ENCODE measurements around the gene SLC22A12.

The SLC22A12 gene

GRCh38 chr11:64628596-64628995 is 37.6 kb downstream of the SLC22A12 start:
- H4K5ac ChIP-seq (ENCODE audit: low read length), result no peak overlapping the region
- H3K56ac ChIP-seq (ENCODE audit: low read length), result no peak overlapping the region
- no peak overlapping the region for H3K27ac ChIP-seq (ENCODE audit: low read depth, low read length)
- H3K27me3 ChIP-seq (ENCODE audit: insufficient read depth, low read length, poor library complexity), result no peaks in the 10 kb centered on the region
- H3K9ac ChIP-seq (ENCODE audit: low read length), result no peak overlapping the region
- H4K8ac ChIP-seq (ENCODE audit: low read depth, low read length), result no peak overlapping the region
- no peak overlapping the region for H2BK5ac ChIP-seq (ENCODE audit: low read length)
- no peak overlapping the region for H3K4me2 ChIP-seq (ENCODE audit: low read length)
- H2AK5ac ChIP-seq (ENCODE audit: low read length), result no peak overlapping the region
- no peaks in the 10 kb centered on the region for H3K4me1 ChIP-seq (ENCODE audit: control insufficient read depth, low read depth, low read length)
- no peak overlapping the region for H2BK15ac ChIP-seq (replicated peaks; ENCODE audit: low read depth)
- no peaks in the 10 kb centered on the region for H3K79me1 ChIP-seq (ENCODE audit: low read length)
- H3K23ac ChIP-seq (ENCODE audit: low read length), result no peak overlapping the region
- no CpG with 5 or more reads among the region's 2 CpGs for WGBS (ENCODE audit: extremely low coverage, insufficient coverage, low lambda C conversion rate)
- no peaks in the 10 kb centered on the region for H3K79me2 ChIP-seq (ENCODE audit: control insufficient read depth, insufficient read depth, low read length)
- no peak for DNase-seq
- no peak overlapping the region for H3K4me3 ChIP-seq (ENCODE audit: low read length)
- no peak overlapping the region for H3K4ac ChIP-seq (ENCODE audit: low read depth, low read length)
- no peak overlapping the region for H3K18ac ChIP-seq (ENCODE audit: low read length)
- H2BK120ac ChIP-seq (ENCODE audit: low read depth, low read length), result no peak overlapping the region
- no peaks in the 10 kb centered on the region for H3K36me3 ChIP-seq (ENCODE audit: control insufficient read depth, insufficient read depth, low read length)

DNA sequence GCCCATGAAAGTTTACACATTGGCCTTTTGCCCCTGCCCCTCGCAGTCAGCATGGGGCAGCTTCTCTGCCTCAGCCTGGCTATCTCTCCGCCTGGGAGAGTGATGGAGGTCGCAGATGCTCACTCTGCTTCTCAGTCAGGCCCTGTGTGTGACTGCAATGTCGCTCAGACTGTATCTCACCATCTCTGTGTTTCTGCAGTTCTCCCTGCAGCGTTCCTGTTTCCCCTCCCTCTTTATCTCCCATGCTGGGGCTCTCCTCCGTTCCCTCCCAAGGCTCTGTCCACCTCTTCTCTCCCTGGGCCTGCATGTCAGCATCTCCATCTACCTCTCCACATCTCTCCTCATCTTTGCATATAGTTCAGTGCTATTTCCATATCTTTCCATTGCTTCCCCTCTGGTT is 38.1 kb downstream of the SLC22A12 start:
- Histone ChIP-seq H3K79me1 (ENCODE audit: low read length) (no peaks in the 10 kb centered on the region), H3K4me1 (ENCODE audit: control insufficient read depth, low read depth, low read length) (no peaks in the 10 kb centered on the region), H4K5ac (ENCODE audit: low read length) (no peak overlapping the region), H2BK5ac (ENCODE audit: low read length) (no peak overlapping the region), H3K4me2 (ENCODE audit: low read length) (no peak overlapping the region), H3K79me2 (ENCODE audit: control insufficient read depth, insufficient read depth, low read length) (no peaks in the 10 kb centered on the region), H4K8ac (ENCODE audit: low read depth, low read length) (no peak overlapping the region), H2AK5ac (ENCODE audit: low read length) (no peak overlapping the region), H3K36me3 (ENCODE audit: control insufficient read depth, insufficient read depth, low read length) (no peaks in the 10 kb centered on the region), H2BK15ac (replicated peaks; ENCODE audit: low read depth) (no peak overlapping the region), H2BK120ac (ENCODE audit: low read depth, low read length) (no peak overlapping the region), H3K23ac (ENCODE audit: low read length) (no peak overlapping the region), H3K27me3 (ENCODE audit: insufficient read depth, low read length, poor library complexity) (no peaks in the 10 kb centered on the region), H3K4ac (ENCODE audit: low read depth, low read length) (no peak overlapping the region), H3K27ac (ENCODE audit: low read depth, low read length) (no peak overlapping the region), H3K9ac (ENCODE audit: low read length) (no peak overlapping the region), H3K56ac (ENCODE audit: low read length) (no peak overlapping the region), H3K4me3 (ENCODE audit: low read length) (no peak overlapping the region), H3K18ac (ENCODE audit: low read length) (no peak overlapping the region)
- no peak for DNase-seq
- no CpG with 5 or more reads among the region's 6 CpGs for WGBS (ENCODE audit: extremely low coverage, insufficient coverage, low lambda C conversion rate)

DNA sequence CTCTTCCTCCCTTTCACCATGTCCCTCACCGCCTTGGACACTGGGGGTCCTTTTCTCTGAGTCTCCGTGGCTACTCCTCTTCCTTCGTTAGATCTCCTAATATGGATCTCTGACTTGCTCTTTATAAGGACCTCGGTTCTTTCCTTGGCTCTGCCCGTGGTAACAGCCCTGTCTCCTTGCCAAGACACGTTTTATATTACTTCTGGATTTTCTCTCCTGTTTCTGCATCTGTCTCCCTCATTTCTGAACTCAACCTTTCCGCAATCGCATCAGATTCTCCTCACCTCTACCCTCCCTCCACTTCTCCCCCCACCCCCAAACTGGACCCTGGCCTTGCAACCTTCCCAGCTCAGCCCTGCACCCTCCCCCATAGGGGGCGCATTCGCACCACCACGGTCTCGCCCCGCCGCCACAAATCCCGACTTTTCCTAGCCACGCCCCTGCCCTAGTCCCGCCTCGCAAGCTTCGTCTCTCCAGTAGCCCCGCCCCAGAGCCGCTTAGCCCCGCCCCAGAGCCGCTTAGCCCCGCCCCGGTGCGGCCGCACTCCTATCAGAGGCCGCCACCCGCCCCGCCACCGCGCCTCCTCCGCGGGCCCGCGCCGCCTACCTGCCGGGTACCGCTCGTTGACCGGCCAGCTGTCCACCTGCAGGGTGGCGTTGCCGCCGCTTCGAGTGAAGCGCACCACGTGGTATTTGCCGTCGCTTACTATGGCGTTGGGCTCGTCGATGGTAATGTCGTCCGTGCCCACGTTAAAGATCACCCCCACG is 39.0 kb downstream of the SLC22A12 start:
- Histone ChIP-seq H3K79me1 (ENCODE audit: low read length) (no peaks in the 10 kb centered on the region), H3K9ac (ENCODE audit: low read length) (no peak overlapping the region), H3K27me3 (ENCODE audit: insufficient read depth, low read length, poor library complexity) (no peaks in the 10 kb centered on the region), H2AK5ac (ENCODE audit: low read length) (no peak overlapping the region), H3K56ac (ENCODE audit: low read length) (peak overlapping the region; percentile 25), H4K8ac (ENCODE audit: low read depth, low read length) (no peak overlapping the region), H3K23ac (ENCODE audit: low read length) (no peak overlapping the region), H3K79me2 (ENCODE audit: control insufficient read depth, insufficient read depth, low read length) (no peaks in the 10 kb centered on the region), H3K4me2 (ENCODE audit: low read length) (no peak overlapping the region), H3K4me3 (ENCODE audit: low read length) (no peak overlapping the region), H3K4me1 (ENCODE audit: control insufficient read depth, low read depth, low read length) (no peaks in the 10 kb centered on the region), H3K18ac (ENCODE audit: low read length) (no peak overlapping the region), H2BK5ac (ENCODE audit: low read length) (no peak overlapping the region), H4K5ac (ENCODE audit: low read length) (no peak overlapping the region), H3K4ac (ENCODE audit: low read depth, low read length) (no peak overlapping the region), H3K36me3 (ENCODE audit: control insufficient read depth, insufficient read depth, low read length) (no peaks in the 10 kb centered on the region), H3K27ac (ENCODE audit: low read depth, low read length) (no peak overlapping the region), H2BK15ac (replicated peaks; ENCODE audit: low read depth) (no peak overlapping the region), H2BK120ac (ENCODE audit: low read depth, low read length) (no peak overlapping the region)
- peak; percentile 90 for DNase-seq
- no CpG with 5 or more reads among the region's 56 CpGs for WGBS (ENCODE audit: extremely low coverage, insufficient coverage, low lambda C conversion rate)

DNA sequence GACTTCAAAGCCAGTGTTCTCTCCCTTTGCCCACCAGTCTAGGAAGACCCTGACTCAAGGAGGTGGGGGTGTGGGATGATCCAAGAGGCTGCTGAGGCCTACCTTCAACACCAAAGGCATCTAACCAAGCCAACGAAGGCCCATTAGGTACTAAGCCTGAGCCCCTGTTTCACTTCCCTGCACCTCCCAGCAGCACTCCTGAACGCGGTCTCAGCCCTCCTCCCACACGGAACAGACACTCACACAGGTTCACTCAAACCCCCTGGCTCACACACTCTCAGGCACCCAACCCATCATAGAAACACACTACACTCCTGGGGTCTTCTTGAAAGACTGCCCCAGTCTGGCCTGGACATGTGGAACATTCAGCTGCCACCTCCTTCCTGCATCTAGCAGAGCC is 40.7 kb downstream of the SLC22A12 start:
- WGBS (ENCODE audit: extremely low coverage, insufficient coverage, low lambda C conversion rate), result no CpG with 5 or more reads among the region's 4 CpGs

DNA sequence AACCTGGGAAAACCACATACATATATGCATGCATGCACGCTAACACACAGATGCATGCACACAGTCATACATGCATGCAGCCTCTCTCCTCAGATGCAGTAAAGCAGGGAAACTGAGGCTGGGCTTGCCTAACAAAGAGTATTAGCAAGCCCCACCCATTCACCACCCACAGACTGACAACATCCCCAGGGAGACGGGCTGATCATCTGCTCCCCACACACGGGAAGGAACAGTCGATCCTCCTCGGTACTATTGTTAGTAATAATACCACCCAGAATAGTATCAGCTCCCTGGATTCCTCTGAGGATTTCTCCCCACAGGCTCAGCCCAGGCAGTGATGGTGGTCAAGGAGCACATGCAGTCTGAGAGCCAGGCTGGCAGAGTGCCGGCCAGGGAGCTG is 41.2 kb downstream of the SLC22A12 start:
- Histone ChIP-seq H3K4me1 (ENCODE audit: control insufficient read depth, low read depth, low read length) (no peaks in the 10 kb centered on the region), H3K56ac (ENCODE audit: low read length) (no peak overlapping the region), H3K23ac (ENCODE audit: low read length) (no peak overlapping the region), H3K4me2 (ENCODE audit: low read length) (no peak overlapping the region), H2BK120ac (ENCODE audit: low read depth, low read length) (no peak overlapping the region), H3K4me3 (ENCODE audit: low read length) (no peak overlapping the region), H3K27ac (ENCODE audit: low read depth, low read length) (no peak overlapping the region), H3K18ac (ENCODE audit: low read length) (no peak overlapping the region), H3K4ac (ENCODE audit: low read depth, low read length) (no peak overlapping the region), H2BK5ac (ENCODE audit: low read length) (no peak overlapping the region), H2AK5ac (ENCODE audit: low read length) (no peak overlapping the region), H3K36me3 (ENCODE audit: control insufficient read depth, insufficient read depth, low read length) (no peaks in the 10 kb centered on the region), H4K8ac (ENCODE audit: low read depth, low read length) (no peak overlapping the region), H3K79me2 (ENCODE audit: control insufficient read depth, insufficient read depth, low read length) (no peaks in the 10 kb centered on the region), H3K9ac (ENCODE audit: low read length) (no peak overlapping the region), H4K5ac (ENCODE audit: low read length) (no peak overlapping the region), H3K27me3 (ENCODE audit: insufficient read depth, low read length, poor library complexity) (no peaks in the 10 kb centered on the region), H2BK15ac (replicated peaks; ENCODE audit: low read depth) (no peak overlapping the region), H3K79me1 (ENCODE audit: low read length) (no peaks in the 10 kb centered on the region)
- WGBS (ENCODE audit: extremely low coverage, insufficient coverage, low lambda C conversion rate), result no CpG with 5 or more reads among the region's 6 CpGs
- no peak for DNase-seq

More for the DNA sequence above, 40.7 kb downstream of the SLC22A12 start:
- Histone ChIP-seq H3K79me2 (ENCODE audit: control insufficient read depth, insufficient read depth, low read length) (no peaks in the 10 kb centered on the region), H2BK15ac (replicated peaks; ENCODE audit: low read depth) (no peak overlapping the region), H3K4ac (ENCODE audit: low read depth, low read length) (no peak overlapping the region), H3K23ac (ENCODE audit: low read length) (no peak overlapping the region), H3K4me2 (ENCODE audit: low read length) (no peak overlapping the region), H4K5ac (ENCODE audit: low read length) (no peak overlapping the region), H3K9ac (ENCODE audit: low read length) (no peak overlapping the region), H3K4me3 (ENCODE audit: low read length) (no peak overlapping the region), H3K18ac (ENCODE audit: low read length) (no peak overlapping the region), H3K36me3 (ENCODE audit: control insufficient read depth, insufficient read depth, low read length) (no peaks in the 10 kb centered on the region), H2AK5ac (ENCODE audit: low read length) (no peak overlapping the region), H3K56ac (ENCODE audit: low read length) (no peak overlapping the region), H2BK120ac (ENCODE audit: low read depth, low read length) (no peak overlapping the region), H4K8ac (ENCODE audit: low read depth, low read length) (no peak overlapping the region), H3K4me1 (ENCODE audit: control insufficient read depth, low read depth, low read length) (no peaks in the 10 kb centered on the region), H3K27ac (ENCODE audit: low read depth, low read length) (no peak overlapping the region), H3K27me3 (ENCODE audit: insufficient read depth, low read length, poor library complexity) (no peaks in the 10 kb centered on the region), H3K79me1 (ENCODE audit: low read length) (no peaks in the 10 kb centered on the region), H2BK5ac (ENCODE audit: low read length) (no peak overlapping the region)
- DNase-seq, result no peak

DNA sequence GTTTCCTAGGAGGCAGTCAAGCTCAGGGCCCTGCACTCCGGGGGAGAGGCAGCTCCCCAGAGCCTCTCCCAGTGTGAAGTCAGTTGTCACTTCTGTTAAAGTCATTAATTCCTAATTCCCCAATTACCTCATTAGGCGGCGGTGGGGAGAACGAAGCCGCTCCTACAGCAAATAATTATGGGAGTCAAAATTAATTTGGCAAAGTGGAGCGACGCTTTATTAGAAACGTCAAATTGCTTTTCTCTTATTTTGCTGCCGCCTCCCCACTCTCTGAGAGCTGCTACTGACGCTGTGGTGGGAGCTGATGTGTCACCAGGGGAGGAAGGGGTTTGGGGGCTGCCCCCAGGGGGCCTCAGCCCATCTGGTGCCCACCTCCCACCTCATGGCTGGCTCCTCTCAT is 41.6 kb downstream of the SLC22A12 start:
- Histone ChIP-seq H3K56ac (ENCODE audit: low read length) (no peak overlapping the region), H3K27ac (ENCODE audit: low read depth, low read length) (no peak overlapping the region), H4K8ac (ENCODE audit: low read depth, low read length) (no peak overlapping the region), H3K4ac (ENCODE audit: low read depth, low read length) (no peak overlapping the region), H3K36me3 (ENCODE audit: control insufficient read depth, insufficient read depth, low read length) (no peaks in the 10 kb centered on the region), H3K23ac (ENCODE audit: low read length) (no peak overlapping the region), H4K5ac (ENCODE audit: low read length) (no peak overlapping the region), H2BK15ac (replicated peaks; ENCODE audit: low read depth) (no peak overlapping the region), H3K4me1 (ENCODE audit: control insufficient read depth, low read depth, low read length) (no peaks in the 10 kb centered on the region), H3K27me3 (ENCODE audit: insufficient read depth, low read length, poor library complexity) (no peaks in the 10 kb centered on the region), H3K79me1 (ENCODE audit: low read length) (no peaks in the 10 kb centered on the region), H3K4me2 (ENCODE audit: low read length) (no peak overlapping the region), H3K18ac (ENCODE audit: low read length) (no peak overlapping the region), H2BK5ac (ENCODE audit: low read length) (no peak overlapping the region), H2AK5ac (ENCODE audit: low read length) (no peak overlapping the region), H3K9ac (ENCODE audit: low read length) (no peak overlapping the region), H2BK120ac (ENCODE audit: low read depth, low read length) (no peak overlapping the region), H3K4me3 (ENCODE audit: low read length) (no peak overlapping the region), H3K79me2 (ENCODE audit: control insufficient read depth, insufficient read depth, low read length) (no peaks in the 10 kb centered on the region)
- WGBS (ENCODE audit: extremely low coverage, insufficient coverage, low lambda C conversion rate), result no CpG with 5 or more reads among the region's 10 CpGs
- DNase-seq, result no peak

Measured in mesendoderm (in vitro differentiated cells).